Trophoblast cell (in vitro differentiated cells and primary cell): ENCODE results near the gene KLF3.

Source experiments
- DNase-seq, 2 donors: peaks; one replicate each; pipeline ENCODE4 v3.0.0-alpha.2; 2016
- H2AFZ ChIP-seq: 2 replicates; pipeline ENCODE4 v1.6.1; 2013; ENCODE audit warnings: low read length, moderate library complexity, mild to moderate bottlenecking; ENCODE audit not compliant: insufficient read depth, poor library complexity
- H2AK5ac ChIP-seq: 2 replicates; pipeline ENCODE4 v1.6.1; 2013; ENCODE audit warnings: mild to moderate bottlenecking, low read length
- H2BK120ac ChIP-seq: 2 replicates; pipeline ENCODE4 v1.6.1; 2013; ENCODE audit warnings: low read length, mild to moderate bottlenecking, moderate library complexity; ENCODE audit not compliant: insufficient read depth, poor library complexity
- H2BK12ac ChIP-seq: 2 replicates; pipeline ENCODE4 v1.6.1; 2013; ENCODE audit warnings: mild to moderate bottlenecking, low read length, moderate library complexity
- H2BK5ac ChIP-seq: 2 replicates; pipeline ENCODE4 v1.6.1; 2013; ENCODE audit warnings: low read length, low read depth, moderate library complexity, mild to moderate bottlenecking; ENCODE audit not compliant: poor library complexity
- H3K14ac ChIP-seq: 2 replicates; pipeline ENCODE4 v1.6.1; 2013; ENCODE audit warnings: mild to moderate bottlenecking, low read length
- H3K18ac ChIP-seq: 2 replicates; pipeline ENCODE4 v1.6.1; 2013; ENCODE audit warnings: mild to moderate bottlenecking, low read length
- H3K23ac ChIP-seq: 2 replicates; pipeline ENCODE4 v1.6.1; 2013; ENCODE audit warnings: low read length
- H3K27ac ChIP-seq: 2 replicates; pipeline ENCODE4 v1.5.1; 2013; ENCODE audit warnings: low read depth, mild to moderate bottlenecking, inconsistent platforms, low read length, moderate library complexity
- H3K27me3 ChIP-seq: 2 replicates; pipeline ENCODE4 v1.6.1; 2013; ENCODE audit warnings: inconsistent platforms, mild to moderate bottlenecking, low read length, moderate library complexity; ENCODE audit not compliant: insufficient read depth
- H3K36me3 ChIP-seq, 2 experiments: 1 replicate in 1 of 2; 2 replicates in 1 of 2; pipeline ENCODE4 v1.6.1; 2013; ENCODE audit warnings: low read length in 2 of 2, mild to moderate bottlenecking in 2 of 2, moderate library complexity in 1 of 2; ENCODE audit not compliant: insufficient read depth in 2 of 2, control insufficient read depth in 1 of 2
- H3K4ac ChIP-seq: 2 replicates; pipeline ENCODE4 v1.6.1; 2013; ENCODE audit warnings: low read depth, mild to moderate bottlenecking, low read length, moderate library complexity
- H3K4me1 ChIP-seq, 2 experiments: 1 replicate in 1 of 2; 2 replicates in 1 of 2; pipeline ENCODE4 v1.6.1; 2013; ENCODE audit warnings: low read length in 2 of 2, mild to moderate bottlenecking in 2 of 2, moderate library complexity in 1 of 2; ENCODE audit not compliant: insufficient read depth in 2 of 2, control insufficient read depth in 1 of 2
- H3K4me2 ChIP-seq: 2 replicates; pipeline ENCODE4 v1.6.1; 2013; ENCODE audit warnings: inconsistent platforms, mild to moderate bottlenecking, low read length, moderate library complexity
- H3K4me3 ChIP-seq: 2 replicates; pipeline ENCODE4 v1.5.1; 2013; ENCODE audit warnings: mild to moderate bottlenecking, low read depth, low read length, inconsistent platforms
- H3K79me1 ChIP-seq: one replicate; pipeline ENCODE4 v1.6.1; 2013; ENCODE audit warnings: low read length
- H3K79me2 ChIP-seq: 2 replicates; pipeline ENCODE4 v1.6.1; 2013; ENCODE audit warnings: low read length, mild to moderate bottlenecking; ENCODE audit not compliant: control insufficient read depth, insufficient read depth, poor library complexity
- H3K9ac ChIP-seq: 2 replicates; pipeline ENCODE4 v1.6.1; 2013; ENCODE audit warnings: mild to moderate bottlenecking, low read length
- H3K9me3 ChIP-seq: 2 replicates; pipeline ENCODE4 v1.6.1; 2013; ENCODE audit warnings: low read depth, mild to moderate bottlenecking, control low read depth, inconsistent platforms, low read length; ENCODE audit not compliant: insufficient read depth
- H4K12ac ChIP-seq: 2 replicates; pipeline ENCODE4 v1.6.1; 2013; ENCODE audit warnings: low read depth, mild to moderate bottlenecking, low read length, moderate library complexity
- H4K8ac ChIP-seq: 2 replicates; pipeline ENCODE4 v1.6.1; 2013; ENCODE audit warnings: low read depth, mild to moderate bottlenecking, low read length, moderate library complexity
- H4K91ac ChIP-seq: one replicate; pipeline ENCODE4 v1.6.1; 2013; ENCODE audit warnings: low read depth, mild to moderate bottlenecking, low read length, moderate library complexity
- WGBS: extraction: QIAGEN DNeasy Blood & Tissue Kit; methylation state at CpG from one replicate; pipeline ENCODE4 v1.1.7; 2013; ENCODE audit warnings: missing lambda C conversion rate; ENCODE audit not compliant: insufficient read length, insufficient coverage; ENCODE audit errors: extremely low coverage; 5-methylcytosine and 5-hydroxymethylcytosine counted together

The KLF3 gene

GRCh38 chr4:38738940-38739803 lies 75.2 kb downstream of the KLF3 start:
- no peak for DNase-seq
- H2BK120ac ChIP-seq, result no peak overlapping the region
- H3K14ac ChIP-seq, result no peak overlapping the region
- no peaks in the 10 kb centered on the region for H3K79me2 ChIP-seq
- no peak overlapping the region for H4K8ac ChIP-seq
- H4K91ac ChIP-seq, result no peak overlapping the region
- no peak overlapping the region for H4K12ac ChIP-seq
- H3K4me2 ChIP-seq, result no peak overlapping the region
- no peaks in the 10 kb centered on the region for H3K4me1 ChIP-seq
- no peaks in the 10 kb centered on the region for H3K27me3 ChIP-seq
- no CpG with 5 or more reads among the region's 6 CpGs for WGBS
- no peak overlapping the region for H3K9ac ChIP-seq
- no peak overlapping the region for H2AK5ac ChIP-seq
- H3K18ac ChIP-seq, result no peak overlapping the region
- no peak overlapping the region for H2BK12ac ChIP-seq
- H3K36me3 ChIP-seq, result no peaks in the 10 kb centered on the region
- H3K4me3 ChIP-seq, result no peak overlapping the region
- peaks cover under 1% of the 10 kb centered on the region for H3K9me3 ChIP-seq
- no peaks in the 10 kb centered on the region for H3K79me1 ChIP-seq
- no peak overlapping the region for H2AFZ ChIP-seq
- H2BK5ac ChIP-seq, result no peak overlapping the region
- H3K4ac ChIP-seq, result no peak overlapping the region
- no peak overlapping the region for H3K27ac ChIP-seq
- H3K23ac ChIP-seq, result no peak overlapping the region

- Histone ChIP-seq H3K23ac (no peak overlapping the region), H3K14ac (no peak overlapping the region), H2BK5ac (no peak overlapping the region), H3K27ac (no peak overlapping the region), H3K9ac (no peak overlapping the region), H3K9me3 (no peaks in the 10 kb centered on the region), H2BK120ac (no peak overlapping the region), H2AK5ac (no peak overlapping the region), H3K4me1 (no peaks in the 10 kb centered on the region), H3K4me3 (no peak overlapping the region), H3K79me2 (no peaks in the 10 kb centered on the region), H4K8ac (no peak overlapping the region), H4K91ac (no peak overlapping the region), H2BK12ac (no peak overlapping the region), H3K79me1 (no peaks in the 10 kb centered on the region), H3K18ac (no peak overlapping the region), H3K36me3 (no peaks in the 10 kb centered on the region), H4K12ac (no peak overlapping the region), H2AFZ (no peak overlapping the region), H3K27me3 (no peaks in the 10 kb centered on the region), H3K4me2 (no peak overlapping the region), H3K4ac (no peak overlapping the region)
- WGBS, result no CpG with 5 or more reads among the region's 2 CpGs
- DNase-seq, result no peak
Observed at GRCh38 chr4:38740303-38740702, 76.3 kb downstream of the KLF3 start.

- peak in 1 of 2 donors; percentile 12 for DNase-seq
- no peak overlapping the region for H2BK120ac ChIP-seq
- H4K8ac ChIP-seq, result no peak overlapping the region
- H3K9me3 ChIP-seq, result peaks cover 6% of the 10 kb centered on the region
- no peak overlapping the region for H3K14ac ChIP-seq
- H3K4me3 ChIP-seq, result no peak overlapping the region
- H2BK5ac ChIP-seq, result no peak overlapping the region
- no peak overlapping the region for H3K23ac ChIP-seq
- no CpG with 5 or more reads among the region's 1 CpG for WGBS
- no peak overlapping the region for H2BK12ac ChIP-seq
- H2AFZ ChIP-seq, result no peak overlapping the region
- no peaks in the 10 kb centered on the region for H3K27me3 ChIP-seq
- no peak overlapping the region for H3K27ac ChIP-seq
- no peak overlapping the region for H4K12ac ChIP-seq
- no peaks in the 10 kb centered on the region for H3K79me1 ChIP-seq
- no peak overlapping the region for H3K4me2 ChIP-seq
- H3K79me2 ChIP-seq, result no peaks in the 10 kb centered on the region
- H3K36me3 ChIP-seq, result no peaks in the 10 kb centered on the region
- no peaks in the 10 kb centered on the region for H3K4me1 ChIP-seq
- no peak overlapping the region for H3K9ac ChIP-seq
- no peak overlapping the region for H3K4ac ChIP-seq
- no peak overlapping the region for H3K18ac ChIP-seq
- no peak overlapping the region for H4K91ac ChIP-seq
- no peak overlapping the region for H2AK5ac ChIP-seq
Observed at GRCh38 chr4:38743866-38744265, 79.9 kb downstream of the KLF3 start.

- H2BK5ac ChIP-seq, result no peak overlapping the region
- no peak overlapping the region for H4K12ac ChIP-seq
- H3K4ac ChIP-seq, result no peak overlapping the region
- H3K27ac ChIP-seq, result no peak overlapping the region
- H2BK120ac ChIP-seq, result no peak overlapping the region
- H3K9me3 ChIP-seq, result peaks cover 6% of the 10 kb centered on the region
- H3K23ac ChIP-seq, result no peak overlapping the region
- H3K4me3 ChIP-seq, result no peak overlapping the region
- no peak overlapping the region for H4K91ac ChIP-seq
- H3K18ac ChIP-seq, result no peak overlapping the region
- H2AK5ac ChIP-seq, result no peak overlapping the region
- H3K79me2 ChIP-seq, result no peaks in the 10 kb centered on the region
- no peak overlapping the region for H4K8ac ChIP-seq
- no peak overlapping the region for H3K4me2 ChIP-seq
- no peak overlapping the region for H3K9ac ChIP-seq
- H2AFZ ChIP-seq, result no peak overlapping the region
- H3K14ac ChIP-seq, result no peak overlapping the region
- no CpG with 5 or more reads among the region's 5 CpGs for WGBS
- peaks cover 4 to 6% of the 10 kb centered on the region in 2 experiments for H3K4me1 ChIP-seq
- no peak overlapping the region for H2BK12ac ChIP-seq
- DNase-seq, result no peak
- no peaks in the 10 kb centered on the region for H3K36me3 ChIP-seq
- H3K79me1 ChIP-seq, result no peaks in the 10 kb centered on the region
- no peaks in the 10 kb centered on the region for H3K27me3 ChIP-seq
Observed at GRCh38 chr4:38745881-38746280, 81.9 kb downstream of the KLF3 start.
